Measurements from ENCODE around the gene LBR.
A peak's percentile ranks its signal among the peaks of the same experiment; 100 is the strongest.

LBR gene

DNA sequence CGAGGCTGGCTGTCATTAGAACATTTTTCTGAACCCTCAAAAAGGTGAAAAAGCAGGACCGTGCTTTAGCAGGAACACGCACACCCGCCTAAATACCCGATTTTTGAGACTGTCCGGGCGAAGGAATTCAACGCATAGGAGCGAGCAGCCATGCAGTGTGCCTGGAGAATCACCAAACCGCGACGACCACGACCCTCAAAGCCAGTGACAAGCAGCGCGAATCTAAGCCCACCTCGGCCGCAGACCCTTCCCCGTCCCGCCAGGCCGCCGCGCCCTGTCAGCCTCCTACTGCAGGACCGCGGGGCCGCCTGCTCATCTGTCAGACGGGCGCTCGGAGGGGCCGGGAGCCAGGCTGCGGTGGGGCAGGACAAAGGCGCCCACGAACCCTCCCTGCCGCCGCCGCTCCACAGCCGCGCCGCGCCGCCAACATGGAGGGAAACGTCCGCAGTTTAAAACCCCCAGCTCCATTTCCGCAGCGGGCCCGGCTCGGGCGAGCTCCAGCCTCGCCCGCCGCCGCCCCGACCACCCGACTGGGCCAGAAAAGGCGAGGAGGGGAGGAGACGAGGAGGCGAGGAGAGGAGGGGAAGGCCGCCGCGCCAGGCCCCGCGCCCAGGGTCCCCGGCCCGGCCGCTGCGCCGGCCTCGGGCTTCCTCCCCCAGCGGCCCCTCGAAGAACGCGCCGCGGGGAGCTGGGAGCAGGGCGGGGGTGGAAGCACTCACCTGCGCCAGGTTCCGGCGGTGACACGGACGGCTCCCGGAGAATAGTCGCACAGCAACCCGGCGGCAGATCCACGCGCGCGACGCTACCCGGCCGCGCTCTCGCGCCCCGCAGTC, at the start of gene LBR:
Gene LBR (minus strand): TSS at position 804 of the 833 bp plus-strand sequence. CDS start 3,963 bp downstream, outside the sequence.
- Histone ChIP-seq H2AFZ (ENCODE audit: low read length) (peak within 1 kb of the TSS; percentile 82), H3K9me2 (replicated peaks; ENCODE audit: low read depth, low read length) (no peaks in the 10 kb centered on the region), H3K4me1 (ENCODE audit: insufficient read depth, low read length, poor library complexity, severe bottlenecking) (peaks cover 42% of the 10 kb centered on the region), H4K20me1 (ENCODE audit: insufficient read depth, low read length, poor library complexity, severe bottlenecking) (peaks cover 49% of the 10 kb centered on the region), H3K79me2 (ENCODE audit: insufficient read depth, low read length) (peaks cover 55% of the 10 kb centered on the region), H3K4me3 (ENCODE audit: low read length, poor library complexity, severe bottlenecking) (peak within 1 kb of the TSS; percentile 85), H3K9ac (ENCODE audit: low read depth, low read length, poor library complexity, severe bottlenecking) (peak within 1 kb of the TSS; percentile 86), H3F3A (ENCODE audit: low read depth) (peaks cover 5% of the 10 kb centered on the region; the same call in 1 of the 2 replicates), H3K9me3 (ENCODE audit: insufficient read depth, low read depth, low read length) (no peaks in the 10 kb centered on the region), H3K36me3 (ENCODE audit: insufficient read depth, low read length) (peaks cover 4% of the 10 kb centered on the region; the same call in 1 of the 2 replicates), H3K4me2 (ENCODE audit: low read depth, low read length, poor library complexity, severe bottlenecking) (peak within 1 kb of the TSS; percentile 99), H3K27me3 (ENCODE audit: insufficient read depth, low read length, poor library complexity, severe bottlenecking) (peaks cover 7% of the 10 kb centered on the region)
- TF ChIP-seq EZH2phosphoT487 (IDR thresholded peaks at IDR 0.05; ENCODE audit: borderline replicate concordance), result no peak

DNA sequence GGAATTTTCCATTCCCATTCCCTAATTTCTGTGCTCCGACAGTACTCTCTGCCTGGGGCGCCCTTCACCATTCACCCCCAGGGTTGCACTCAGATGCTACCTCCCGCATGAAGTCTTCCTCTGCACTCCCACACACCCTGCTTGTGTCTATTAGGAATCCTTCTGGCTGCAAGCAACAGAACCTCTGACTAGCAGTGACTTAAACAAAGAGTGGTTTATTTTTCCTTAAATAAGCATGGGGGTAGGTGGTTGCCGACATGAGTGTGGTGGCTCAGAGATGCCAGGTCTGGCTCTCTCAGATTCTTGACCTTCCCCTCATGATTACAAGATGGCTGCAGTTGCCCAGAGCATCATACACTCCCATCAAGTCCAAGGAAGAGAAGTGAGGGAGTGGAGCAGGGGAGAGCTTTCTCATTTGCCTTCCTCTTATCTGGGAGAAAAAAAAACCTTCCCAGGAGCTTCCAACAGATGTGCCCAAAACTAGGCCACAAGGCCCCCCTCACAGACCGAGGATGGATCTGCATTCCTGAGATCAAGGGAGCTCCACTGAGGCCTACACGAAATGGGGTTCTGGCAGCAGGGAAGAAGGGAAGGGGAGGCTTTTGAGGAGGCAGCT, 49.6 kb upstream of the LBR start:
- Histone ChIP-seq H3F3A (ENCODE audit: low read depth) (no peaks in the 10 kb centered on the region), H2AFZ (ENCODE audit: low read length) (peak overlapping the region; percentile 76), H3K4me3 (ENCODE audit: low read length, poor library complexity, severe bottlenecking) (no peak overlapping the region), H3K9me2 (replicated peaks; ENCODE audit: low read depth, low read length) (no peaks in the 10 kb centered on the region), H3K27me3 (ENCODE audit: insufficient read depth, low read length, poor library complexity, severe bottlenecking) (no peaks in the 10 kb centered on the region), H3K4me2 (ENCODE audit: low read depth, low read length, poor library complexity, severe bottlenecking) (no peak overlapping the region), H4K20me1 (ENCODE audit: insufficient read depth, low read length, poor library complexity, severe bottlenecking) (no peaks in the 10 kb centered on the region), H3K4me1 (ENCODE audit: insufficient read depth, low read length, poor library complexity, severe bottlenecking) (peaks cover 9% of the 10 kb centered on the region), H3K9ac (ENCODE audit: low read depth, low read length, poor library complexity, severe bottlenecking) (peak overlapping the region; percentile 21), H3K36me3 (ENCODE audit: insufficient read depth, low read length) (no peaks in the 10 kb centered on the region), H3K9me3 (ENCODE audit: insufficient read depth, low read depth, low read length) (no peaks in the 10 kb centered on the region), H3K79me2 (ENCODE audit: insufficient read depth, low read length) (no peaks in the 10 kb centered on the region)
- TF ChIP-seq EZH2phosphoT487 (IDR thresholded peaks at IDR 0.05; ENCODE audit: borderline replicate concordance), result no peak
- TF ChIP-seq, protein P1, sequence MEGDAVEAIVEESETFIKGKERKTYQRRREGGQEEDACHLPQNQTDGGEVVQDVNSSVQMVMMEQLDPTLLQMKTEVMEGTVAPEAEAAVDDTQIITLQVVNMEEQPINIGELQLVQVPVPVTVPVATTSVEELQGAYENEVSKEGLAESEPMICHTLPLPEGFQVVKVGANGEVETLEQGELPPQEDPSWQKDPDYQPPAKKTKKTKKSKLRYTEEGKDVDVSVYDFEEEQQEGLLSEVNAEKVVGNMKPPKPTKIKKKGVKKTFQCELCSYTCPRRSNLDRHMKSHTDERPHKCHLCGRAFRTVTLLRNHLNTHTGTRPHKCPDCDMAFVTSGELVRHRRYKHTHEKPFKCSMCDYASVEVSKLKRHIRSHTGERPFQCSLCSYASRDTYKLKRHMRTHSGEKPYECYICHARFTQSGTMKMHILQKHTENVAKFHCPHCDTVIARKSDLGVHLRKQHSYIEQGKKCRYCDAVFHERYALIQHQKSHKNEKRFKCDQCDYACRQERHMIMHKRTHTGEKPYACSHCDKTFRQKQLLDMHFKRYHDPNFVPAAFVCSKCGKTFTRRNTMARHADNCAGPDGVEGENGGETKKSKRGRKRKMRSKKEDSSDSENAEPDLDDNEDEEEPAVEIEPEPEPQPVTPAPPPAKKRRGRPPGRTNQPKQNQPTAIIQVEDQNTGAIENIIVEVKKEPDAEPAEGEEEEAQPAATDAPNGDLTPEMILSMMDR (conservative IDR thresholded peaks at IDR 0.05; ENCODE audit: low read length), result no peak

DNA sequence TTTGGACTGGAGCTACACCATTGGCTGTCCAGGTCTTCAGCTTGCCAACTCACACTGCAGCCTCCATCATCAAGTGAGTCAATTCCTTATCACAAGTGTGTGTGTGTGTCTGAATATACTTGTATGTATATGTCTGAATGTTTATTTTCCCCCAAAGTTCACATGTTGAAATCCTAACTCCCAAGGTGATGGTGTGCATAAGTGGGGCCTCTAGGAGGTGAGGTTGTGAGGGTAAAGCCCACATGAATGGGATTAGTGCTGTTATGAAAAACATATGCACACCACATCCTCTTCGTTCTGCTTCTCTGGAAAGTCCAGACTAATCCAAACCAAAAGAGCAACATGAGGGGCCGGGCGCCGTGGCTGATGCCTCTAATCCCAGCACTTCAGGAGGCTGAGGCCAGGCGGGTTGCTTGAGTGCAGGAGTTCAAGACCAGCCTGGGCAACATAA, 48.7 kb upstream of the LBR start:
- Histone ChIP-seq H3K9ac (ENCODE audit: low read depth, low read length, poor library complexity, severe bottlenecking) (no peak overlapping the region), H3K27me3 (ENCODE audit: insufficient read depth, low read length, poor library complexity, severe bottlenecking) (no peaks in the 10 kb centered on the region), H3K36me3 (ENCODE audit: insufficient read depth, low read length) (no peaks in the 10 kb centered on the region), H3K79me2 (ENCODE audit: insufficient read depth, low read length) (no peaks in the 10 kb centered on the region), H3K9me3 (ENCODE audit: insufficient read depth, low read depth, low read length) (no peaks in the 10 kb centered on the region), H4K20me1 (ENCODE audit: insufficient read depth, low read length, poor library complexity, severe bottlenecking) (no peaks in the 10 kb centered on the region), H3F3A (ENCODE audit: low read depth) (no peaks in the 10 kb centered on the region), H3K4me2 (ENCODE audit: low read depth, low read length, poor library complexity, severe bottlenecking) (no peak overlapping the region), H3K4me1 (ENCODE audit: insufficient read depth, low read length, poor library complexity, severe bottlenecking) (peaks cover 9% of the 10 kb centered on the region), H3K9me2 (replicated peaks; ENCODE audit: low read depth, low read length) (no peaks in the 10 kb centered on the region), H2AFZ (ENCODE audit: low read length) (no peak overlapping the region), H3K4me3 (ENCODE audit: low read length, poor library complexity, severe bottlenecking) (no peak overlapping the region)
- no peak for TF ChIP-seq EZH2phosphoT487 (IDR thresholded peaks at IDR 0.05; ENCODE audit: borderline replicate concordance)
- TF ChIP-seq, protein P1 (conservative IDR thresholded peaks at IDR 0.05; ENCODE audit: low read length), result no peak
